ENCODE results near the gene ZDHHC1.
A peak's percentile ranks its signal among the peaks of the same experiment; 100 is the strongest.

ZDHHC1 gene

DNA sequence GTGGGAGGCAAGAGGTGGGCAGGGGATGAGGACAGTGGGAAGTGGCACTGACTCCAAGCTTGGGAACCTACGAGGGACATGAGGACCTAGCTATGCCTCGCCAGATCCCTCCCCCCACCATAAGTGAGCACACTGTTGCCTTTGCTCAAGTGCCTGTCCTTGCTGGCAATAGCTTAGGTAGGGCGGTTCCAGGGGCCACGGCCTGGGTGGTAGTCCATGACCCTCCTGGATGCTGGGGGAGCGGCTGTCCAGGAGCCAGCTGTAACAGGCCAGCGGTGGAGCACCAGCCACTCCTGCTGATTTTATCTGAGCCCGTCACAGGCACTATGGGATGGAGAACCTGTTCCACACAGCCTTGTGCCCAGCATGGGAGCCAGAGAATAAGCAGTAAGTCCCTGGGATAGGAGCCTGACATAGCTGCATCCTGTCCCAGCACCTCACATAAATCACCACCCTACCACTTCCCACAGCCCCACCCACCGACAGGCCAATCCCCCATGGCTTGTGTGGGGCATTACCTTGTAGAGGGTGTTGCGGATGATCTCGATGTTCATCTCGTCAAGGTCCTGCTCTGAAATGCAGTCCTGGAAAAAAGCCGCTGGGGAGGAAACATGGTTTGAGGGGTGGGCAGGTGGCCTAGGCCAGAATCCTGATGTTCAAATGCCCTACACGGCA lies 26.4 kb upstream of the ZDHHC1 start:
- peaks cover 9% of the 10 kb centered on the region for H3K36me3 Mint-ChIP-seq (ENCODE audit: low read depth)
- H3K4me1 Mint-ChIP-seq (ENCODE audit: low read depth) = peaks cover 2% of the 10 kb centered on the region
- H3K9me3 Mint-ChIP-seq = no peaks in the 10 kb centered on the region
- H3K27ac Mint-ChIP-seq = no peak overlapping the region
- H3K27me3 Mint-ChIP-seq = no peaks in the 10 kb centered on the region
- no peak overlapping the region for H3K4me3 Mint-ChIP-seq

DNA sequence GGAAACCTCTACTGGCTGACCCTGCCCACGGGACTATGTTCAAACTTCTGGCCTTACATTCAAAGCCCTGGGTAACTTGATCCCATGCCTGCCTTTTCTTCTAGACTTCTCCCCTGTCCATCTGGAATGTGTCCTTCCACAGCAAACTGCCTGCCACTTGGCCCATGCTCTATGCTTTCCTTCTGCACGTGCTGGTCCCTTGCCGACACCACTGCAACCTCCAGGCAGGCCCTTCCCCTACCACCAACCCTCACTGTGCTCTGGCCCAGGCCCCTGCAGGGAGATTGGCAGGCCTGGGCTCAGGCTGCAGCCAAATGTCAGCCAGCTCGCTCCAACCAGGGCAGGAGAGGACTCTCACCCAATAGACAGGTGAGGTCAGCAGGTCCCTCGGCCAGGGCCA lies 25.6 kb upstream of the ZDHHC1 start:
- Mint-ChIP-seq H3K27ac (no peak overlapping the region), H3K36me3 (ENCODE audit: low read depth) (peaks cover 10% of the 10 kb centered on the region), H3K27me3 (no peaks in the 10 kb centered on the region), H3K4me1 (ENCODE audit: low read depth) (peaks cover 5% of the 10 kb centered on the region), H3K4me3 (no peak overlapping the region), H3K9me3 (no peaks in the 10 kb centered on the region)

DNA sequence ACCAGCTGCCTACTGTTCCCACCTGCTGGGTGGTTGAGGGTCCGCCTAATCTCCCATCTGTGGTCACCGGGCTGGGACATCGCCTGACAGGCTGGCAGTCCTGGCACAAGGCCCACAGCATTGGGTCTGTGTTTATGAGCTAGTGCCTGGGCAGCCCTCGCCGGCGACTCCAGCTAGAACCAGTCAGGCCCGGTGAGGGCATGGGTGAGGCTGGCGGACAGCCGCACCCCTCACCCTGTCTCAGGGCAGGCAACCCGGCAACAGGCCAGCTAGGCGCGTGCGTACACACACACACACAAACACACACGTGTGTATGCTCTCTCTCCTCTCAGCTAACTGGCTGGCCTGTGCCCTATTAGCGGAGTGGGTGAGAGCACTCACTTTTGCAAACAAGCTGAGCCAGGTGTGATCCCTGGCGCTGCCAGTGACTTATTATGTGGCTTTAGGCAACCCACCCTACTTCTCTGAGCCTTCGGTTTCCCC lies 25.0 kb upstream of the ZDHHC1 start:
- Mint-ChIP-seq H3K27me3 (no peaks in the 10 kb centered on the region), H3K4me1 (ENCODE audit: low read depth) (peaks cover 5% of the 10 kb centered on the region), H3K9me3 (no peaks in the 10 kb centered on the region), H3K36me3 (ENCODE audit: low read depth) (peaks cover 10% of the 10 kb centered on the region), H3K4me3 (no peak overlapping the region), H3K27ac (no peak overlapping the region)

DNA sequence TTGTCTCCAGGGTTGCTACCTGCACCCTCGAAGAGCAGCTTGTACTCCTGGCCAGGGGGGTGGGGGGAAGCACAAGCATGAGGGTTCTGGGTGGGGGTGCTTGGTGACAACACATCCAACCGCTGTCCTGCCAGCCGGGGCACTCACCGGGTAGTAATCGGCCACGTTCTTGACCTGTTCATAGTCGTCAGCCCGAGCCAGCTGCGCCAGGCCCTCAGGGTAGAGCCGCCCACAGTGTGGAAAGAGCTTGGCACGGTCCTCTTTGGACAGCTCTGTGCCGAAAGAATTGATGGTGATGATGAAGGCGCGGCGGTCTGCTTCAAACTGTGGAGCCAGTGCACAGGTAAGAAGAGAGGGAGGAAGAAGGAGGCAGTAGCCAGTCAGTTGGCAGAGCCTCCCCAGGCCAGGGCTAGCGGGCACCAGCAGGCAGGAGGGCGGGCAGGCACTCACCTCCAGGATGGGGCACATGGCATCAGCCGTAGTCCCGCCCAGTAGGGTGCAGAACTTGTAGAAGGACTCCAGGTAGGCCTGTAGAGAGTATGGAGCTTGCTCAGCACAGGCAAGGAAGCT lies 22.6 kb upstream of the ZDHHC1 start:
- no peak overlapping the region for H3K27ac Mint-ChIP-seq
- no peak overlapping the region for H3K4me3 Mint-ChIP-seq
- H3K27me3 Mint-ChIP-seq = no peaks in the 10 kb centered on the region
- H3K9me3 Mint-ChIP-seq = no peaks in the 10 kb centered on the region
- peaks cover 5% of the 10 kb centered on the region for H3K4me1 Mint-ChIP-seq (ENCODE audit: low read depth)
- H3K36me3 Mint-ChIP-seq (ENCODE audit: low read depth) = peaks cover 10% of the 10 kb centered on the region

DNA sequence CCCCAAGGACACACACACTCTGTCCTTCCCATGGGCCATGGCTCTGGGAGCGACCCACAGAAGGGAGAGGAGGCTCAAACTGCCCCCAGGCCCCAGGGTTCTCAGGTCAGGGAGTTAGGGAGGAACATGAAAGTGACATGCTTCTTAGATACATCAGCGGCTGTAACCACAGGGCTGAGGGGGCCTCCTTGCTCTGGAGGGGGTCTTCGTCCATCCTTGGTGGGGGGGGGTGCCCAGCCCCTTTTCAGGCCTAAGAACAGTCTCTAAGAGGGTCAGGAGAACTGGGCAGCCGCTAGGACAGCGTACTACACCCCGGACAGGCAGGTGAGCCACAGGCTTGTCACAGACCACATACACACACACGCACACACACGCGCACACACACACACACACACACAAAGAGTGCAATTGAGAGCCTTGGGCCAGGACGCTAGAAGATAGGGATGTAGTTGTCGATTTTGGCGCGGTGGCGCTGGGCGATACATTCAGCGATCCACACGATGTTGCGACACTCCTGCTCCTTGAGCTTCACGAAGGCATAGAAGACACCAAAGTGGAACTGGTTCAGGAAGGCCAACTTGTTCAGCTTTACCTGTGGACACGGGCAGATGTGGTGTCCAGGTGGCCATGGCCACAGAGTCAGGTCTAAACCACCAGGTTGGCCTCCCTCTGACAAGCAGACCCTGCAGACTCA lies 22.0 kb upstream of the ZDHHC1 start:
- no peak overlapping the region for H3K4me3 Mint-ChIP-seq
- peaks cover 10% of the 10 kb centered on the region for H3K36me3 Mint-ChIP-seq (ENCODE audit: low read depth)
- H3K27me3 Mint-ChIP-seq = no peaks in the 10 kb centered on the region
- peaks cover 5% of the 10 kb centered on the region for H3K4me1 Mint-ChIP-seq (ENCODE audit: low read depth)
- no peak overlapping the region for H3K27ac Mint-ChIP-seq
- H3K9me3 Mint-ChIP-seq = no peaks in the 10 kb centered on the region

DNA sequence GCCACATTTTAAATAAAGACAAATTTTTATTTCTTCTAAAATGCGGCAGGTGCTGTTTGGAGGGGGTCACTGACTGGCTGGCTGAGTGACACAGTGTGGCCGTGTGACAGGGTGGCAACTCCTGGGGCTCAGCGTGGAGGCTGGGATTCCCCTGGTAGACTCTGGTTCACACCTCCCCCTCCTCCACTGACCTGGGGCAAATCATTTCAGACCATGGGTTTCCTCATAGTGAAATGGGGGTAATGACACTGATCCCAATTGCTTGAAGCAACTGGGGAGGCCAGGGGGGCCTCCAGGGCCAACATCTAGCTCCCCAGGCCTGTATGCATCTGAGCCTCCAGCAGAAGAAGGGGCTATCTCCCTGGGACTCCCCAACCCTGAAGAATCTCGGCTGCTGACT lies 21.2 kb upstream of the ZDHHC1 start:
- Mint-ChIP-seq H3K4me3 (no peak overlapping the region), H3K4me1 (ENCODE audit: low read depth) (peaks cover 5% of the 10 kb centered on the region), H3K27me3 (peaks cover 1% of the 10 kb centered on the region), H3K9me3 (no peaks in the 10 kb centered on the region), H3K27ac (no peak overlapping the region), H3K36me3 (ENCODE audit: low read depth) (peaks cover 10% of the 10 kb centered on the region)

DNA sequence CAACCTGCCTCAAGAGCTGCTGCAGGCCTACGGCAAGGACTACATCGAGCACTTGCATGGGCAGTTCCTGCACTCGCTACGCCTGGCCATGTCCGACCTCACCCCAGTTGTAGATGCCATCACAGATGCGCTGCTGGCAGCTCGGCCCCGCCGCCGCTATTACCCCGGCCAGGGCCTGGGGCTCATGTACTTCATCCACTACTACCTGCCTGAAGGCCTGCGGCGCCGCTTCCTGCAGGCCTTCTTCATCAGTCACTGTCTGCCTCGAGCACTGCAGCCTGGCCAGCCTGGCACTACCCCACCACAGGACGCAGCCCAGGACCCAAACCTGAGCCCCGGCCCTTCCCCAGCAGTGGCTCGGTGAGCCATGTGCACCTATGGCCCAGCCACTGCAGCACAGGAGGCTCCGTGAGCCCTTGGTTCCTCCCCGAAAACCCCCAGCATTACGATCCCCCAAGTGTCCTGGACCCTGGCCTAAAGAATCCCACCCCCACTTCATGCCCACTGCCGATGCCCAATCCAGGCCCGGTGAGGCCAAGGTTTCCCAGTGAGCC lies 20.4 kb upstream of the ZDHHC1 start:
- no peaks in the 10 kb centered on the region for H3K9me3 Mint-ChIP-seq
- H3K36me3 Mint-ChIP-seq (ENCODE audit: low read depth) = peaks cover 10% of the 10 kb centered on the region
- H3K27me3 Mint-ChIP-seq = peaks cover 8% of the 10 kb centered on the region
- no peak overlapping the region for H3K27ac Mint-ChIP-seq
- no peak overlapping the region for H3K4me3 Mint-ChIP-seq
- H3K4me1 Mint-ChIP-seq (ENCODE audit: low read depth) = peaks cover 5% of the 10 kb centered on the region

DNA sequence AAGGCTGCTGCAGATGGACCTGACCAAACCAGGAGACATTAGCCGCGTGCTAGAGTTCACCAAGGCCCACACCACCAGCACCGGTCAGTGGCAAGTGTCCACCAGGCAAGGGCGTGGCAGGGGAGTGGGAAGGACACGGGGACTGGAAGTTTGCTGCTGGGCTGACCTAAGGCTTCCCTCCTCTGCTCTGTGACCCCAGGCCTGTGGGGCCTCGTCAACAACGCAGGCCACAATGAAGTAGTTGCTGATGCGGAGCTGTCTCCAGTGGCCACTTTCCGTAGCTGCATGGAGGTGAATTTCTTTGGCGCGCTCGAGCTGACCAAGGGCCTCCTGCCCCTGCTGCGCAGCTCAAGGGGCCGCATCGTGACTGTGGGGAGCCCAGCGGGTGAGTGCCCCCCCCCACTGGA lies 19.5 kb upstream of the ZDHHC1 start:
- peaks cover 11% of the 10 kb centered on the region for H3K27me3 Mint-ChIP-seq
- no peaks in the 10 kb centered on the region for H3K9me3 Mint-ChIP-seq
- H3K4me1 Mint-ChIP-seq (ENCODE audit: low read depth) = peaks cover 5% of the 10 kb centered on the region
- no peak overlapping the region for H3K4me3 Mint-ChIP-seq
- H3K27ac Mint-ChIP-seq = no peak overlapping the region
- H3K36me3 Mint-ChIP-seq (ENCODE audit: low read depth) = peaks cover 10% of the 10 kb centered on the region

DNA sequence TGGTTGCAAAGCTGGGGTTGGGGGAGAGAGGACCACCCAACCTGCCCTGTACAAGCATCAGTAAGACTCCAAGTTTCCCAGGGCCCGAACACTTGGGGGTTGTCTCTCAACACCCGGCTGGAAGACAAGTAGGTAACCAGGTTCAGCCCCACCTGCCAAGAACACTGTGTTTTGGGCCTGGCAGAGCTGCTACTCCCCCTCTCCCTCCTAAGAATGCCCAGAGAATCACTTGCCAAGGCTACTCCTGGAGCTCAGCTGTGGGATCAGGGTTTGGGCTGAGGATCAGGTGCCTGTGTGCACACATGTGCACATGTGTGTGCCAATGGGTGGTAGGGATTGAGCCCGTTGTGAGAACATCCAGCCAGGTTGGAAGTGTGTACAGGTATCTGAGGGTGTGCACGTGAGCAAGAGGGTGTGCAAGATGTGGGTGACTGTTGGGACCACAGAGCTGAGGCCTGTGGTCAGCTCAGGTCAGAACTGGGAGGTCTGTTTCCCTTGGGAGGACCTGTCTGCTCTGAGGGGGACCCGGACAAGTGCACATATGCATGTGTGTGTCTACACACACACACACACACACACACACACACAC lies 16.9 kb upstream of the ZDHHC1 start:
- Mint-ChIP-seq H3K36me3 (ENCODE audit: low read depth) (peaks cover 4% of the 10 kb centered on the region), H3K4me1 (ENCODE audit: low read depth) (peaks cover 9% of the 10 kb centered on the region), H3K4me3 (no peak overlapping the region), H3K27me3 (peaks cover 29% of the 10 kb centered on the region), H3K9me3 (no peaks in the 10 kb centered on the region), H3K27ac (no peak overlapping the region)

DNA sequence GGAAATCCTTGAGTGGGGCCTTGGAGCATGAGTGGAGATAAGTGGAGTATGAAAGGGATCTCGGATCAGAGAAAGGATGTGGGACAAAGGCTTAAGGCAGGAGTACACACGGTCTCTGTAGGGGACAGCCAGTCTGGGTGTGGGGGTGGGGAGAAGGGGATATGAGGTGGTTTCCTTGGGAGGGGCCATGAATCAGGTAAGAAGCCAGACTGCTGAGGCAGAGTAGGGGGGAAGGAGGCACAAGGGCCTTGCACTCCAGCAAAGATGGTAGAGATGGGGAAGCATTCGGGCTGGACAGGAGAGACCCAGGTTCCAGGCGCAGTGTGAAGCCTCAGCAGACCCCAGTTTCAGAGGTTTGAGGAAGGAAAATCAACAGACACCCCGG lies 16.2 kb upstream of the ZDHHC1 start:
- Mint-ChIP-seq H3K36me3 (ENCODE audit: low read depth) (no peaks in the 10 kb centered on the region), H3K4me1 (ENCODE audit: low read depth) (peaks cover 5% of the 10 kb centered on the region), H3K27ac (no peak overlapping the region), H3K27me3 (peaks cover 29% of the 10 kb centered on the region), H3K9me3 (no peaks in the 10 kb centered on the region), H3K4me3 (no peak overlapping the region)

DNA sequence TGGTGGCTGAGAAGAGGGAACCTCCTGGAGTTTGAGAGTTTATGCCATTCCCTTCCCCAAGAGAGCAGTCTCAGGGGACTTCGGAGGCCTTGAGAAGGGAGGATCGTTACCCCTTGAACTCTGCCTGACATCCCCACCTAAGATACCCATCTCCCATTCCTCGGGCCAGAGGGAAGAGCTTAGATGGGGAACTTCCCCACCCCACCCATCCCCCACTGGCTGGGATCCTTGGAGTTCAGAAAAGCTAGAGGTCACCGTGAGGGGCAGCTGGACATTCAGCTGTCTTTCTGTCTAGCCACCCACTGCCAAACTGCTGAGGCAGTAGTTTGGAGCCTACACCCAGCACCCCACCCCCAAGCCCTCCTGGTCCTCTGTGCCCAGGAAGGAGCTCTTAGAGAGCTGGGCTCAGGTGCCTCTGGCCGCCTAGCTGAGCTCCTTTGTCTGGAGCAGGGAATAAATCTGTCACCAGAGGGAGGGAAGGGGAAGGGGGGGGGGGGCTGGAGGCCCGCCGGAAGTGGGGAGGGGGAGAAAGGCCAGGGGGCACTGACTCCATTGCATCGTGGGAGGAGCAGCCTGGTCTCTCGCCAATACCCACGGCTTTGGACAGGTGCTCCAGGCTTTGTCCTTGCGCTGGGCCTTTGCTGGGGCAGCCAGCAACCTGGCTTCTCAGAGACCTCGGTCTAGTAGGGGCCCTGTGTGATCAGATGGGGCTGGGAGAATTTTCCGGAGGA lies 15.7 kb upstream of the ZDHHC1 start:
- no peaks in the 10 kb centered on the region for H3K9me3 Mint-ChIP-seq
- no peaks in the 10 kb centered on the region for H3K36me3 Mint-ChIP-seq (ENCODE audit: low read depth)
- peaks cover 4% of the 10 kb centered on the region for H3K4me1 Mint-ChIP-seq (ENCODE audit: low read depth)
- no peak overlapping the region for H3K27ac Mint-ChIP-seq
- peaks cover 34% of the 10 kb centered on the region for H3K27me3 Mint-ChIP-seq
- H3K4me3 Mint-ChIP-seq = peak overlapping the region; percentile 57

DNA sequence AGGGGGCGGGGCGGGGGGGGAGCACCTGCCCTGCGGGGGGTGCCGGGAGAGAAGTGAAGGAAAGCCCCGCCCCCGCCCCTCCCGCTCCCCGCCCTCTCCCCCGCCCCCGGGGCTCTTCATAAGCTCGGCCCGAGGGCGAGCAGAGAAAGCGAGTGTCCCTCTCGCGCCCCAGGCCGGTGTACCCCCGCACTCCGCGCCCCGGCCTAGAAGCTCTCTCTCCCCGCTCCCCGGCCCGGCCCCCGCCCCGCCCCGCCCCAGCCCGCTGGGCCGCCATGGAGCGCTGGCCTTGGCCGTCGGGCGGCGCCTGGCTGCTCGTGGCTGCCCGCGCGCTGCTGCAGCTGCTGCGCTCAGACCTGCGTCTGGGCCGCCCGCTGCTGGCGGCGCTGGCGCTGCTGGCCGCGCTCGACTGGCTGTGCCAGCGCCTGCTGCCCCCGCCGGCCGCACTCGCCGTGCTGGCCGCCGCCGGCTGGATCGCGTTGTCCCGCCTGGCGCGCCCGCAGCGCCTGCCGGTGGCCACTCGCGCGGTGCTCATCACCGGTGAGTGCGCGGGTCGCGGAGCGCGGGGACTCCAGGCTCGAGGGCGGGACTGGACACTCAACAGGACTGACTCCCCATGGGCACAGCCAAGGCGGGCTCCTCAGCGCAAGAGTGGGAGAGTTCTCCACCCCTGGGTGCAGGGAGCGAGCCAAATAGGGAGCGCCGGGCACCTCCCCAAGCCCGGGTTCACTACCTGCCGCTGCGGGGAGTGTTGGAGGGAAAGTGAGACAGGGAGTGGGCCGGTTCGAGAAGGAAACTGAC lies 14.9 kb upstream of the ZDHHC1 start, which contains the start of gene HSD11B2:
TSS of gene HSD11B2 (plus strand) at position 145 of the 798 bp plus-strand sequence. CDS start at position 273, 128 bp downstream.
- no peaks in the 10 kb centered on the region for H3K9me3 Mint-ChIP-seq
- peak within 1 kb of the TSS; percentile 78 for H3K4me3 Mint-ChIP-seq
- peaks cover 4% of the 10 kb centered on the region for H3K4me1 Mint-ChIP-seq (ENCODE audit: low read depth)
- H3K27ac Mint-ChIP-seq = peak within 1 kb of the TSS; percentile 58
- H3K36me3 Mint-ChIP-seq (ENCODE audit: low read depth) = no peaks in the 10 kb centered on the region
- peaks cover 40% of the 10 kb centered on the region for H3K27me3 Mint-ChIP-seq

DNA sequence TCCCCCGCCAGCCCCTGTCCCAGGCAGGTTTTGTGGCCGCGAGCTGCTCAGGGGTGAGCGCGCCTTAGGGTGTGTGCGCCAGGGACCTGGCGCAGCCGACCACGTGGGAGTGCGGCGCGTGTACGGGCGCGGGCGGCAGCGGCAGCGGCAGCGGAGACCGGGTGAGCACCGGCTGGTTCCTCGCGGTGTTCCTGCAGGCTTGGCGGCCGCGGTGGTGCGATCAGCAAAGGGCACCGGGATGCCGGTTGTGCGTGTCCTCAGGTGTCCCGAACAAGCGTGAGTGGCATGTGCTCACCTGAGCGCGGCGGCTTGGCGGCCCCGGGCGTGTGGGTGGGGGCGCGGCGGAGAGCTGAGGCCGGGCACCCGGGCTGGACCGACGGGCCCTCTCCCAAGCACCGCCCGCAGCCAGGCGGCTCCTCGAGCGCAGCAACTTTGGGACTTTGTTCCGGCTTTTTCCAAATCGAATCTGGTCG lies 14.3 kb upstream of the ZDHHC1 start:
- Mint-ChIP-seq H3K9me3 (no peaks in the 10 kb centered on the region), H3K27ac (peak overlapping the region; percentile 58), H3K27me3 (peaks cover 40% of the 10 kb centered on the region), H3K4me3 (peak overlapping the region; percentile 78), H3K36me3 (ENCODE audit: low read depth) (no peaks in the 10 kb centered on the region), H3K4me1 (ENCODE audit: low read depth) (peaks cover 4% of the 10 kb centered on the region)

Data from stimulated activated naive CD8-positive, alpha-beta T cell treated with anti-CD3 and anti-CD28 coated beads, Interleukin-15, Interleukin-2, amounts not matched to agents 100 ng/mL and 50 ng/mL, for 24 hours (primary cell).